ENCODE data around the gene SSBP3. TPM values are rescaled to one million over a fixed set of nuclear protein-coding genes. Genes with fewer than 3 reads are reported as not detected.

SSBP3 gene
- polyA plus RNA-seq, 4 donors = 24.2 to 41.9 (median 32.2) TPM

GRCh38 chr1:54275349-54275748 is 130.8 kb downstream of the SSBP3 start:
- no peaks in the 10 kb centered on the region for H3K27me3 ChIP-seq (ENCODE audit: control insufficient read depth in 3 of 3, insufficient read depth in 3 of 3, low read length in 3 of 3)
- peaks cover 14 to 58% (median 28%) of the 10 kb centered on the region in 3 donors for H3K4me1 ChIP-seq (ENCODE audit: control insufficient read depth in 3 of 3, insufficient read depth in 2 of 3, low read depth in 1 of 3, low read length in 2 of 3)
- H3K9me3 ChIP-seq (ENCODE audit: control insufficient read depth in 2 of 2, insufficient read depth in 1 of 2, low read depth in 1 of 2, low read length in 1 of 2) = no peaks in the 10 kb centered on the region
- 40 to 69% (median 56%) methylated on average over 3 of the region's 3 CpGs for WGBS, 3 donors
- no peak for FAIRE-seq
- peak overlapping the region in 2 of 3 donors; percentile 53 to 79 for H3K27ac ChIP-seq (ENCODE audit: low read depth in 1 of 3, low read length in 2 of 3)
- DNase-seq = no peak
- peaks cover 0 to 49% (median 0%) of the 10 kb centered on the region in 3 donors for H3K36me3 ChIP-seq (ENCODE audit: control insufficient read depth in 3 of 3, insufficient read depth in 2 of 3, low read depth in 1 of 3, low read length in 3 of 3)
- H3K4me3 ChIP-seq (ENCODE audit: low read depth in 1 of 3, low read length in 3 of 3) = no peak overlapping the region

DNA sequence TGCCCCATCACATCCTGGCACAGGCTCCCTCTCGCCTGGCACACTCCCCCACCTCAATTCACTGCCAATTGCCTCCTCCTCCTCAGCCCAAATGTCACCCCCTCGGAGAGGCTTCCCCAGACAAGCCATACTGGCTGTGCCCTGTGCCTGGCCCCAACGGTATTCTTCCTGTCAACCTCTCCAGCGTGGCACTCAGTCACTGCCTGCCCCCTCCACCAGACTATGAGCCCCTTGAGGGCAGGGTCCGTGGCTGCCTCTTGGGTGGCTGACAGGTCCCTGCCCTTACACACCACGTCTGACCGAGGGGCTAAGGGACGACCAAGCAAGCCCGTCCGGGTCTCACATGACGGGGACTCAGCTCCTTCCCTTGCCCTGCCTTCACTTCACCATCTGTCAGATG is 131.3 kb downstream of the SSBP3 start:
- Histone ChIP-seq H3K27ac (ENCODE audit: low read depth in 1 of 3, low read length in 2 of 3) (peak overlapping the region; percentile 27 to 79 (median 53)), H3K4me1 (ENCODE audit: control insufficient read depth in 3 of 3, insufficient read depth in 2 of 3, low read depth in 1 of 3, low read length in 2 of 3) (peaks cover 14 to 58% (median 28%) of the 10 kb centered on the region in 3 donors), H3K4me3 (ENCODE audit: low read depth in 1 of 3, low read length in 3 of 3) (no peak overlapping the region), H3K9me3 (ENCODE audit: control insufficient read depth in 2 of 2, insufficient read depth in 1 of 2, low read depth in 1 of 2, low read length in 1 of 2) (no peaks in the 10 kb centered on the region), H3K27me3 (ENCODE audit: control insufficient read depth in 3 of 3, insufficient read depth in 3 of 3, low read length in 3 of 3) (no peaks in the 10 kb centered on the region), H3K36me3 (ENCODE audit: control insufficient read depth in 3 of 3, insufficient read depth in 2 of 3, low read depth in 1 of 3, low read length in 3 of 3) (peaks cover 0 to 47% (median 0%) of the 10 kb centered on the region in 3 donors)
- DNase-seq (no peak), FAIRE-seq (no peak)
- whole genome bisulfite sequencing, 3 donors = 55 to 71% (median 60%) methylated on average over 11 of the region's 11 CpGs

GRCh38 chr1:54274448-54274847 is 131.7 kb downstream of the SSBP3 start:
- DNase-seq = peak in 1 of 2 donors; percentile 36
- peak overlapping the region; percentile 27 to 79 (median 53) for H3K27ac ChIP-seq (ENCODE audit: low read depth in 1 of 3, low read length in 2 of 3)
- peaks cover 0 to 47% (median 0%) of the 10 kb centered on the region in 3 donors for H3K36me3 ChIP-seq (ENCODE audit: control insufficient read depth in 3 of 3, insufficient read depth in 2 of 3, low read depth in 1 of 3, low read length in 3 of 3)
- H3K27me3 ChIP-seq (ENCODE audit: control insufficient read depth in 3 of 3, insufficient read depth in 3 of 3, low read length in 3 of 3) = no peaks in the 10 kb centered on the region
- FAIRE-seq = no peak
- H3K4me1 ChIP-seq (ENCODE audit: control insufficient read depth in 3 of 3, insufficient read depth in 2 of 3, low read depth in 1 of 3, low read length in 2 of 3) = peaks cover 14 to 62% (median 28%) of the 10 kb centered on the region in 3 donors
- H3K9me3 ChIP-seq (ENCODE audit: control insufficient read depth in 2 of 2, insufficient read depth in 1 of 2, low read depth in 1 of 2, low read length in 1 of 2) = no peaks in the 10 kb centered on the region
- no peak overlapping the region for H3K4me3 ChIP-seq (ENCODE audit: low read depth in 1 of 3, low read length in 3 of 3)
- WGBS, 3 donors = 60 to 66% (median 63%) methylated on average over 8 of the region's 8 CpGs

- Histone ChIP-seq H3K4me3 (ENCODE audit: low read depth in 1 of 3, low read length in 3 of 3) (no peak overlapping the region), H3K9me3 (ENCODE audit: control insufficient read depth in 2 of 2, insufficient read depth in 1 of 2, low read depth in 1 of 2, low read length in 1 of 2) (no peaks in the 10 kb centered on the region), H3K27me3 (ENCODE audit: control insufficient read depth in 3 of 3, insufficient read depth in 3 of 3, low read length in 3 of 3) (no peaks in the 10 kb centered on the region), H3K36me3 (ENCODE audit: control insufficient read depth in 3 of 3, insufficient read depth in 2 of 3, low read depth in 1 of 3, low read length in 3 of 3) (peaks cover 0 to 43% (median 0%) of the 10 kb centered on the region in 3 donors), H3K27ac (ENCODE audit: low read depth in 1 of 3, low read length in 2 of 3) (peak overlapping the region in 2 of 3 donors; percentile 15 to 84), H3K4me1 (ENCODE audit: control insufficient read depth in 3 of 3, insufficient read depth in 2 of 3, low read depth in 1 of 3, low read length in 2 of 3) (peaks cover 14 to 61% (median 24%) of the 10 kb centered on the region in 3 donors)
- FAIRE-seq (no peak), DNase-seq (no peak)
- 72 to 79% (median 78%) methylated on average over 4 to 5 of the region's 5 CpGs for WGBS, 3 donors
Measured at GRCh38 chr1:54273795-54274163, 132.4 kb downstream of the SSBP3 start.

GRCh38 chr1:54273092-54273794 is 133.0 kb downstream of the SSBP3 start:
- DNase-seq = peak; percentile 51 to 63
- Histone ChIP-seq H3K4me3 (ENCODE audit: low read depth in 1 of 3, low read length in 3 of 3) (no peak overlapping the region), H3K4me1 (ENCODE audit: control insufficient read depth in 3 of 3, insufficient read depth in 2 of 3, low read depth in 1 of 3, low read length in 2 of 3) (peaks cover 9 to 61% (median 18%) of the 10 kb centered on the region in 3 donors), H3K27me3 (ENCODE audit: control insufficient read depth in 3 of 3, insufficient read depth in 3 of 3, low read length in 3 of 3) (no peaks in the 10 kb centered on the region), H3K27ac (ENCODE audit: low read depth in 1 of 3, low read length in 2 of 3) (peak overlapping the region in 2 of 3 donors; percentile 15 to 84), H3K36me3 (ENCODE audit: control insufficient read depth in 3 of 3, insufficient read depth in 2 of 3, low read depth in 1 of 3, low read length in 3 of 3) (peaks cover 0 to 39% (median 0%) of the 10 kb centered on the region in 3 donors), H3K9me3 (ENCODE audit: control insufficient read depth in 2 of 2, insufficient read depth in 1 of 2, low read depth in 1 of 2, low read length in 1 of 2) (no peaks in the 10 kb centered on the region)
- FAIRE-seq = no peak
- 49 to 59% (median 54%) methylated on average over 22 of the region's 22 CpGs for WGBS, 3 donors

DNA sequence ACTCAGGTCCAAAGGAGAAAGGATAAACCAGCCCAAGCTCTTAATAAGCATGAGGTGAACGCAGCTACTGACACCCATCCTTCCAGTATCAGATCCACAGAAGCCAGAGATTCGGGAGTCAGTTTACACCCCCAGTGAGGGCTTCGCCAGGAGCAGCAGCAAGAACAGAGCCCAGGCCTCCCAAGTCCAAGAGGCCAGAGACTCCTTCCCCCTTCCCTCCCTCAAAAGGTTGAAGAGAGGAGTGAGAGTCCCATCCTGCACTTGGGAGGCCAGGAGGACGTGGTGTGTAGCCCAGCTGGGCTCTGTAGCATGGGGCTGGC is 133.5 kb downstream of the SSBP3 start:
- H3K27ac ChIP-seq (ENCODE audit: low read depth in 1 of 3, low read length in 2 of 3) = peak overlapping the region in 2 of 3 donors; percentile 15 to 84
- H3K4me3 ChIP-seq (ENCODE audit: low read depth in 1 of 3, low read length in 3 of 3) = no peak overlapping the region
- no peaks in the 10 kb centered on the region for H3K9me3 ChIP-seq (ENCODE audit: control insufficient read depth in 2 of 2, insufficient read depth in 1 of 2, low read depth in 1 of 2, low read length in 1 of 2)
- DNase-seq (no peak), FAIRE-seq (no peak)
- H3K4me1 ChIP-seq (ENCODE audit: control insufficient read depth in 3 of 3, insufficient read depth in 2 of 3, low read depth in 1 of 3, low read length in 2 of 3) = peaks cover 9 to 57% (median 13%) of the 10 kb centered on the region in 3 donors
- 58 to 64% (median 60%) methylated on average over 4 of the region's 4 CpGs for WGBS, 3 donors
- no peaks in the 10 kb centered on the region for H3K27me3 ChIP-seq (ENCODE audit: control insufficient read depth in 3 of 3, insufficient read depth in 3 of 3, low read length in 3 of 3)
- H3K36me3 ChIP-seq (ENCODE audit: control insufficient read depth in 3 of 3, insufficient read depth in 2 of 3, low read depth in 1 of 3, low read length in 3 of 3) = peaks cover 0 to 43% (median 0%) of the 10 kb centered on the region in 3 donors

DNA sequence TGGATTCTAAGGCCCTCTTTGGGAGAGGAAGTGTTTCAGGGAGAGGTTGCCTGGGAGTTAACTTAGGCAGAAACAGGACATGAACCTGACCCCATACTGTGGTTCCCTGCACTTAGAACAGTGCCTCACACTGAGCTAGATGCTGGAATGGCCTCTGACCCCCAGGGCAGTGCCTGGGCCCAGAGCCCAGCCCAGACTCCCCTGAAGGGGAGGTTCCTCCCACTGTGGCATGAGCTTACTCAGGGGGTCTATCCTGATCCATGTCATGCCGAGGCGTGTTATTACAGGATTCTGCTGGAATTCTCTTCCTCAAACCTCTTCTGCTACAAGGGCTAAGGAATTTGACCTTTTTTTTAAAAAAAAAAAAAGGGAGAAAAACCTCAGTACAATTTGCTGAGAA is 134.1 kb downstream of the SSBP3 start:
- 56 to 69% (median 63%) methylated on average over 2 of the region's 2 CpGs for WGBS, 3 donors
- Histone ChIP-seq H3K4me1 (ENCODE audit: control insufficient read depth in 3 of 3, insufficient read depth in 2 of 3, low read depth in 1 of 3, low read length in 2 of 3) (peaks cover 9 to 52% (median 10%) of the 10 kb centered on the region in 3 donors), H3K4me3 (ENCODE audit: low read depth in 1 of 3, low read length in 3 of 3) (no peak overlapping the region), H3K27ac (ENCODE audit: low read depth in 1 of 3, low read length in 2 of 3) (peak overlapping the region in 1 of 3 donors; percentile 84), H3K27me3 (ENCODE audit: control insufficient read depth in 3 of 3, insufficient read depth in 3 of 3, low read length in 3 of 3) (no peaks in the 10 kb centered on the region), H3K9me3 (ENCODE audit: control insufficient read depth in 2 of 2, insufficient read depth in 1 of 2, low read depth in 1 of 2, low read length in 1 of 2) (no peaks in the 10 kb centered on the region), H3K36me3 (ENCODE audit: control insufficient read depth in 3 of 3, insufficient read depth in 2 of 3, low read depth in 1 of 3, low read length in 3 of 3) (peaks cover 0 to 46% (median 0%) of the 10 kb centered on the region in 3 donors)
- DNase-seq = no peak
- FAIRE-seq = no peak

DNA sequence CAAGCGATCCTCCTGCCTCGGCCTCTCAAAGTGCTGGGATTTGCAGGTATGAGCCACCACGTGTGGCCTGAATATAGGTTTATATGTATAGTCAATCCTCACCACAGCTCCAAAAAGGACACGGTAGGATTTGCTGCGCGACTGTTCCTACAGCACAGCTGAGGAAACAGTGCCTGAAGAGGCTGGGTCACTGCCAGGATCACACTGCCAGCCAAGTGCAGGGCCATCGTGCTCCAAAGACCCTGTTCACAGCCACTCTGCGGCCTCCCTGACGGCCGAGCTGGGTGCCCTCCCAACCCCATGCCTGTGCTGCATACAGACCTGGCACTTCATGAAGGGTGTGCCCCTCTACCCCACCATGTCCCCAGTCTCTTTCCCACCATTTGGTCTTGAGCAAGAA is 134.9 kb downstream of the SSBP3 start:
- no peak overlapping the region for H3K27ac ChIP-seq (ENCODE audit: low read depth in 1 of 3, low read length in 2 of 3)
- H3K4me3 ChIP-seq (ENCODE audit: low read depth in 1 of 3, low read length in 3 of 3) = no peak overlapping the region
- DNase-seq = no peak
- H3K36me3 ChIP-seq (ENCODE audit: control insufficient read depth in 3 of 3, insufficient read depth in 2 of 3, low read depth in 1 of 3, low read length in 3 of 3) = peaks cover 0 to 48% (median 0%) of the 10 kb centered on the region in 3 donors
- H3K27me3 ChIP-seq (ENCODE audit: control insufficient read depth in 3 of 3, insufficient read depth in 3 of 3, low read length in 3 of 3) = no peaks in the 10 kb centered on the region
- H3K4me1 ChIP-seq (ENCODE audit: control insufficient read depth in 3 of 3, insufficient read depth in 2 of 3, low read depth in 1 of 3, low read length in 2 of 3) = peaks cover 6 to 45% (median 7%) of the 10 kb centered on the region in 3 donors
- H3K9me3 ChIP-seq (ENCODE audit: control insufficient read depth in 2 of 2, insufficient read depth in 1 of 2, low read depth in 1 of 2, low read length in 1 of 2) = no peaks in the 10 kb centered on the region
- no peak for FAIRE-seq
- 82 to 91% (median 83%) methylated on average over 9 to 10 of the region's 10 CpGs for WGBS, 3 donors
